ENCODE results near the gene PGGT1B.

Gene PGGT1B

GRCh38 chr5:115160975-115161475, 101.7 kb downstream of the PGGT1B start:
- no peaks in the 10 kb centered on the region for H3K36me3 Mint-ChIP-seq (ENCODE audit: low read depth)
- H3K4me3 Mint-ChIP-seq: no peak overlapping the region
- H3K27ac Mint-ChIP-seq: no peak overlapping the region
- H3K9me3 Mint-ChIP-seq: peaks cover 5% of the 10 kb centered on the region
- H3K27me3 Mint-ChIP-seq (ENCODE audit: low read depth): peaks cover 29% of the 10 kb centered on the region
- DNase-seq (ENCODE audit: low spot score): no peak
- no peaks in the 10 kb centered on the region for H3K4me1 Mint-ChIP-seq (ENCODE audit: low read depth)

Data from T-helper 2 cell treated with Interferon-gamma antibody and Interleukin-4, amounts not matched to agents 5 μg/mL and 100 μg/mL, for 36 hours (primary cell).